ENCODE data around the gene SMIM14. TPM values are rescaled to one million over a fixed set of nuclear protein-coding genes. Genes with fewer than 3 reads are reported as not detected.

SMIM14 gene
- total RNA-seq, 4 donors from 2014 or later = 6.9 to 15.3 (median 9.5) TPM

DNA sequence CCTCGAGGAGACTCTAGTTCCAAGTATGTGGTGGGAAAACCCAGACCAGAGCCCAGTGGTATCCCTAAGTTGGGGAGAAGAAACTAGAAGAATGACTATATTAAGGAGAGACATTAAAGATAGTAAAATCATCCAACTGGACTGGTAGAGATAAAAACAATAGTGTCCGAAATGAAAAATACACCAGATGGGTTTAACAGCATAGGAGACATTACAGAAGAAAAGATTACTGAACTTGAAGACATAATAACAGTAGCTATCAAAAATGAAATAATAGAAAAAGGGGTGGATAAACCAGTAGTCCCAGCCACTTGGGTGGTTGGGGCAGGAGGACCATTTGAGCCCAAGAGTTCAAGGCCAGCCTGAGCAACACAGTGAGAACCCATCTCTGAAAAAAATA, 31.9 kb downstream of the SMIM14 start:
- in situ Hi-C loops (cut with MboI; ENCODE audit: low sequenced_read_pairs in 4 of 4) (no loop called here), intact Hi-C loops (cut with DNase I; ENCODE audit: low total_unique reads) (no loop called here)
- Histone ChIP-seq H3K9me3 (no peaks in the 10 kb centered on the region), H3K36me3 (peaks cover 0 to 44% of the 10 kb centered on the region in 2 donors), H3K27ac (no peak overlapping the region), H3K27me3 (no peaks in the 10 kb centered on the region), H3K4me3 (no peak overlapping the region), H3K4me1 (no peaks in the 10 kb centered on the region)
- ATAC-seq = no peak
- TF ChIP-seq POLR2A (IDR thresholded peaks at IDR 0.05) = no peak
- TF ChIP-seq, protein P1, sequence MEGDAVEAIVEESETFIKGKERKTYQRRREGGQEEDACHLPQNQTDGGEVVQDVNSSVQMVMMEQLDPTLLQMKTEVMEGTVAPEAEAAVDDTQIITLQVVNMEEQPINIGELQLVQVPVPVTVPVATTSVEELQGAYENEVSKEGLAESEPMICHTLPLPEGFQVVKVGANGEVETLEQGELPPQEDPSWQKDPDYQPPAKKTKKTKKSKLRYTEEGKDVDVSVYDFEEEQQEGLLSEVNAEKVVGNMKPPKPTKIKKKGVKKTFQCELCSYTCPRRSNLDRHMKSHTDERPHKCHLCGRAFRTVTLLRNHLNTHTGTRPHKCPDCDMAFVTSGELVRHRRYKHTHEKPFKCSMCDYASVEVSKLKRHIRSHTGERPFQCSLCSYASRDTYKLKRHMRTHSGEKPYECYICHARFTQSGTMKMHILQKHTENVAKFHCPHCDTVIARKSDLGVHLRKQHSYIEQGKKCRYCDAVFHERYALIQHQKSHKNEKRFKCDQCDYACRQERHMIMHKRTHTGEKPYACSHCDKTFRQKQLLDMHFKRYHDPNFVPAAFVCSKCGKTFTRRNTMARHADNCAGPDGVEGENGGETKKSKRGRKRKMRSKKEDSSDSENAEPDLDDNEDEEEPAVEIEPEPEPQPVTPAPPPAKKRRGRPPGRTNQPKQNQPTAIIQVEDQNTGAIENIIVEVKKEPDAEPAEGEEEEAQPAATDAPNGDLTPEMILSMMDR (IDR thresholded peaks at IDR 0.05 in 4 of 5, conservative IDR thresholded peaks at IDR 0.05 in 1 of 5) = no peak
- DNase-seq = no peak

DNA sequence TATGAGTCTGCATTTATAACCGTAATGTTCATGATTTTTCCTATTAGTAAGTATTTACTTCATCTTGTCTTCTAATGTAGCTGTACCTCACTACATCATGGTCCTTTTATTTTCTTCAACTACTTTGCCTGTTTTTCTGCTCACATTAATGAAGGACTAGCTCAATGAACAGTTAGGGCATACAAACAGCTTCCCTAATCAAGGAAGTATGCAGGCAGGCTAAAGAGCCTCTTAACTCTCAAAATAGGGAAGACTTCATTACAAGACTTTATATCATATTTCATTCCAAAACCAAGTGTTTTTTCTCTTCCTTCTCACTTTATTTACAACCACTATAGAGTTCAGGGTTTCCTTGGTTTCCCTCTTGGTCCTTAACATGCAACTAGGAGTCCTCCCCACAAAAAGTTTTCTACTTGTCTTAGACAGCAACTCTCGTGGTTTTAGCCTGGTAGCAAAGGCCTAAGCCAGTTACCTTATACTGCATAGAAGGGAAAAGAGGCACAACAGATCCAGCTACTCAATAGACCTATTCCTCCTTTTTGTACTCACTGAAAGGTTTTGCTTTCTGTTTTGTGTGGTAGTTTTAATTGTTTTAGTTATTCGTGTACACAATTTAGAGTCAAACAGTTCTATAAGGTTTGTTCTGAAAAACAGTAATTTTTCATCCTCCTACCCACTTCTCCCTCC, 40.8 kb downstream of the SMIM14 start:
- peaks cover 0 to 21% of the 10 kb centered on the region in 2 donors for H3K36me3 ChIP-seq
- H3K9me3 ChIP-seq = no peaks in the 10 kb centered on the region
- no peak for DNase-seq
- in situ Hi-C loops (cut with MboI; ENCODE audit: low sequenced_read_pairs in 4 of 4) (no loop called here), intact Hi-C loops (cut with DNase I; ENCODE audit: low total_unique reads) (no loop called here)
- no peak for TF ChIP-seq POLR2A (IDR thresholded peaks at IDR 0.05)
- TF ChIP-seq, protein P1 (IDR thresholded peaks at IDR 0.05 in 4 of 5, conservative IDR thresholded peaks at IDR 0.05 in 1 of 5) = no peak
- no peak for ATAC-seq
- no peaks in the 10 kb centered on the region for H3K27me3 ChIP-seq
- H3K27ac ChIP-seq = no peak overlapping the region
- no peaks in the 10 kb centered on the region for H3K4me1 ChIP-seq
- H3K4me3 ChIP-seq = no peak overlapping the region

DNA sequence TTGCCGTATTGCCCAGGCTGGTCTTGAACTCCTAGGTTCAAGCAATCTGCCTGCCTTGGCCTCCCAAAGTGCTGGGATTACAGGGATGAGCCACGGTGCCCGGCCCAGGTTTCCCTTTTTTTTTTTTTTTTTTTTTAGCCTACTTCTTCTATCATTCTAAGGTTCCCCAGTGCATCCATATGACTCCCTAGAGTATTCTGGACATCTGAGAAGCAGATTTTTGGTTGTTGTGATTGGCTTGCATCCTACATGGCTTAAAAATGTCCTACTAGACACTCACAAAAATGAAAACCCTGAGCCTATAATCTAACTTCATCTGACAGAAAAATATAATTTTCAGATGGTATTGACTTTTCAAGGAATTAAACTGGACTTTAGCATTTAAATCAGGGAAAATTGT, 41.7 kb downstream of the SMIM14 start:
- H3K27me3 ChIP-seq = no peaks in the 10 kb centered on the region
- H3K4me3 ChIP-seq = no peak overlapping the region
- no peaks in the 10 kb centered on the region for H3K9me3 ChIP-seq
- H3K27ac ChIP-seq = no peak overlapping the region
- intact Hi-C loops (cut with DNase I; ENCODE audit: low total_unique reads) = no loop called here
- DNase-seq (no peak), ATAC-seq (no peak)
- TF ChIP-seq POLR2A (IDR thresholded peaks at IDR 0.05) = no peak
- TF ChIP-seq, protein P1 (IDR thresholded peaks at IDR 0.05 in 4 of 5, conservative IDR thresholded peaks at IDR 0.05 in 1 of 5) = no peak
- no peaks in the 10 kb centered on the region for H3K4me1 ChIP-seq
- in situ Hi-C loops (cut with MboI; ENCODE audit: low sequenced_read_pairs in 4 of 4) = no loop called here
- peaks cover 0 to 12% of the 10 kb centered on the region in 2 donors for H3K36me3 ChIP-seq

DNA sequence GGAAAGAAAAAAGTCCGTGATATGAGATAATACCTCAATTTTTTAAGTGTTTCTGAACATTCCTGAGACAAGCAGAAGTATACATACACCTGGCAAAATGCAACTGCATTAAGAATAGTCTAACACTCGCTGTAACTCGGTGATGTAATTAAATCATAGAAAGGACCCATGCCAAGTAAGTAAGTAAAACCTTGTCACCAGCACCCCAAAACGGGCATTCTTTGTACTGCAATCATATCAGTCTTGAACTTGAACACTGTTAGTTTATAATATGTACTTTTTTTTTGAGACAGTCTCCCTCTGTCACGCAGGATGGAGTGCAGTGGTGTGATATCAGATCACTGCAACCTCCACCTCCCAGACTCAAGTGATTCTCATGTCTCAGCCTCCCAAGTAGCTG, 47.4 kb downstream of the SMIM14 start:
- no peak overlapping the region for H3K27ac ChIP-seq
- TF ChIP-seq, protein P1 (IDR thresholded peaks at IDR 0.05 in 4 of 5, conservative IDR thresholded peaks at IDR 0.05 in 1 of 5) = no peak
- no peak for TF ChIP-seq POLR2A (IDR thresholded peaks at IDR 0.05)
- DNase-seq (no peak), ATAC-seq (no peak)
- H3K9me3 ChIP-seq = no peaks in the 10 kb centered on the region
- no peak overlapping the region for H3K4me3 ChIP-seq
- H3K27me3 ChIP-seq = no peaks in the 10 kb centered on the region
- H3K4me1 ChIP-seq = no peaks in the 10 kb centered on the region
- in situ Hi-C loops (cut with MboI; ENCODE audit: low sequenced_read_pairs in 4 of 4) = no loop called here
- no peaks in the 10 kb centered on the region for H3K36me3 ChIP-seq
- intact Hi-C loops (cut with DNase I; ENCODE audit: low total_unique reads) = no loop called here

DNA sequence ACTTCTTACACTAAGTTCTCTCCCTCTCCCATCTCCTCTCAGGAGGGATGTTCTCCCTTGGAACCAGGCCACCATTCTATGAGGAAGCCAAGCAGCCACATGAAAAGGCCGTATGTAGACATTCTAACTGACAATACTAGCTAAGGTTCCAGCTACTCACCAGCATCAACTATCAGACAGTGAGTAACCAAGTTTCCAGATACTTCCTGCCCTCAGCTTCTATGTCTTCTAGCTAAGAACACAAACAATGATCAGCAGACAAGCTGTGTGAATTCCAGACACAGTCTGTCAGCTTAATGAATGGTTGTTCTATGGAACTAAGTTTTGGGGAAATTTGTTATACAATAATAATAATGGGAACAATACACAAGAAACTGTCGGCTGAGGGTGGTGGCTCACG, 50.8 kb downstream of the SMIM14 start:
- Histone ChIP-seq H3K27ac (no peak overlapping the region), H3K27me3 (no peaks in the 10 kb centered on the region), H3K9me3 (no peaks in the 10 kb centered on the region), H3K4me1 (no peaks in the 10 kb centered on the region), H3K4me3 (no peak overlapping the region), H3K36me3 (no peaks in the 10 kb centered on the region)
- no peak for DNase-seq
- no peak for ATAC-seq
- intact Hi-C loops (cut with DNase I; ENCODE audit: low total_unique reads) (no loop called here), in situ Hi-C loops (cut with MboI; ENCODE audit: low sequenced_read_pairs in 4 of 4) (no loop called here)
- TF ChIP-seq, protein P1 (IDR thresholded peaks at IDR 0.05 in 4 of 5, conservative IDR thresholded peaks at IDR 0.05 in 1 of 5) = no peak

Measured in gastrocnemius medialis (tissue), 4 donors.